Sigmoid colon (tissue), 3 donors: Measurements from ENCODE around the gene LRFN4.

Source experiments
- CTCF ChIP-seq, 4 experiments: fragments of 450-650 bp in 3 of 4; fragments of 200-600 bp in 1 of 4; IDR thresholded peaks; one replicate each; pipeline ENCODE4 v1.5.1; 2016 to 2019; ENCODE audit warnings: antibody characterized with exemption in 4 of 4, mild to moderate bottlenecking in 3 of 4, moderate library complexity in 2 of 4
- POLR2A ChIP-seq, 2 donors: fragments of 450-650 bp; IDR thresholded peaks; one replicate each; pipeline ENCODE4 v1.6.1; 2016; ENCODE audit warnings: antibody characterized with exemption in 2 of 2, mild to moderate bottlenecking in 2 of 2, moderate library complexity in 2 of 2

- no peak for TF ChIP-seq CTCF (IDR thresholded peaks at IDR 0.05)
- TF ChIP-seq POLR2A (IDR thresholded peaks at IDR 0.05), result no peak
Measured at GRCh38 chr11:66879000-66879399, 22.1 kb downstream of the LRFN4 start.
